ENCODE measurements around the gene USP11.

The USP11 gene

DNA sequence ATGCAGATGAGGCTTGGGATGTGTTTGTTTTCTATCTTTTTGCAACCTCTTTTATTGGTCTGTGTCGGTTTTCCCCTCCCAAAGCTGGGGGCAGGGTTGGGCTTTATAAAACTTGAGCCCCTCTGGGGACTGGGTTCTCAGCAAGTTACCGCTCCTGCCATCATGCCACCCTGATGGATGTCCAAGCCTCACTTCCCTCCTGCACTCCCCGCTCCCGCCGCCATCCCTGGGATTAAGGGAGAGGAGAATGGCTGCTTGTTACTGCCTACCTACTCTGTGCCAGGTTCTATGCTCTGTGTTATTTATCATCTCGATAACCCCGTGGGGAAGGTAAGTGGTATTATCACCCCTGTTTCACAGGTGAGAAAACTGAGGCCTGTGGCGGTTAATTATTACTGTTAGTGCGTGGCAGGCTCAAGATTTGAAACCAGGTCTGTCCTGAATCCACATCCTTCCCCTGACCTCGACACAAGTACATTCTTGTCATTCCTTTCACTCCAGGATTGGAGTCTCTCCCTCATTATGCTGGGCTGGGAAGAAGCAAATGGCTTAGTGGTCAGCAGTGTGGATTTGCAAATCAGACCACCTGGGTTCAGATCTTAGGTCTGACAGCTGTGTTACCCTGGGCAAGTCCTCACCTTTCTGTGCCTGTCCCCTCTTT is 34.7 kb upstream of the USP11 start:
- TF ChIP-seq GATA2 (IDR thresholded peaks at IDR 0.05; ENCODE audit: low read depth, low read length) (no peak), GATA3 (IDR thresholded peaks at IDR 0.05; ENCODE audit: low read depth, low read length) (no peak)

DNA sequence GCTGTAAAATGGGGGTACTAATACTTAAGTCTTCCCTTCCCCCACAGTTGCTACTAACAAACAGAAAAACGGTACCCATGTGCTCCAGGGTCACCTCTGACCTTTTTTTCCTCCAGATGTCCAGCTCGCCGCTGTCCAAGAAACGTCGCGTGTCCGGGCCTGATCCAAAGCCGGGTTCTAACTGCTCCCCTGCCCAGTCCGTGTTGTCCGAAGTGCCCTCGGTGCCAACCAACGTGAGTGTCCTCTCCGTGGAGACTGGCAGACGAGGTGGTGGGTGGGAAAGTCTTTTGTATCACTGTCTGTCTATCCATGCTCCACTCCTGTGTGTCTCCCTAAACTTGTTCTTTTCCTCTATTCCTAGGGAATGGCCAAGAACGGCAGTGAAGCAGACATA is 34.1 kb upstream of the USP11 start:
- TF ChIP-seq GATA3 (IDR thresholded peaks at IDR 0.05; ENCODE audit: low read depth, low read length), result no peak
- TF ChIP-seq GATA2 (IDR thresholded peaks at IDR 0.05; ENCODE audit: low read depth, low read length), result no peak

- TF ChIP-seq GATA2 (IDR thresholded peaks at IDR 0.05; ENCODE audit: low read depth, low read length) (no peak), GATA3 (IDR thresholded peaks at IDR 0.05; ENCODE audit: low read depth, low read length) (no peak)
These were observed 33.5 kb upstream of the USP11 start for GRCh38 chrX:47199286-47199685.

DNA sequence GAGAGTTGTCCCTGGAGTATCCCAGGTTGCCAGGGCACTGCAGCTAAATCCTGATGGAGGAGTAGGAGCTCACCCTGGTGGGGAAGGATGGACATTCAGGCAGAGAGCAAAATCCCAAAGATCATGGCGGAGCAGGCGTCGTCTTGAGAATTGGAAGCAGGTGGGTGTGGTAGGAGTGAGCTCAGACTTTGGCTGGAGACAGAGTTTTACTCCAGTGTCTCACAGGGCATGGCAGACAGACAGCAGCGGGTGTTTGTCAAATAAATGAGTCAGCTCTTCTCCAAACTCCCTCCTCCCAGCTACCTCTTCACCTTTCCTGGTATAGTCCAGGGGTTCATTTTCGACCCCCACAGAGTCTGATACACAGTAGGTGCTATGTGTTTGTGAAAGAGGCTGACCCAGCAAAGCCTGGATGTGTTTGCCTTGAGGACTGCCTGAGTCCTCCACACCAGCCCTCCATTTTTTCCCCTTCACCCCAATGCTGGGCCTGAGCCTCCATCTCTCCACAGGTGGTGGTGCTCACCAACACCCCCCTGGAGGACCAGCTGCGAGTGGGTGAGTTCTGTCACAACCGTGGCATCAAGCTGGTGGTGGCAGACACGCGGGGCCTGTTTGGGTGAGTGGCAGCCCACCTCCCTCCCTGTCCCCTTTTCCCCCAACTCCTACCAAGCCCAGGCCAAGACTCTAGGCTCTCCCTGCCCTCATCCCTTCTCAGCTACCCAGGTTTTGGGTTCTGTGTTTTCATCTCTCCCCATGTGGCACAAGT is 32.2 kb upstream of the USP11 start:
- TF ChIP-seq GATA3 (IDR thresholded peaks at IDR 0.05; ENCODE audit: low read depth, low read length) (no peak), GATA2 (IDR thresholded peaks at IDR 0.05; ENCODE audit: low read depth, low read length) (no peak)

- no peak for TF ChIP-seq GATA3 (IDR thresholded peaks at IDR 0.05; ENCODE audit: low read depth, low read length)
- TF ChIP-seq GATA2 (IDR thresholded peaks at IDR 0.05; ENCODE audit: low read depth, low read length), result no peak
These were observed 31.4 kb upstream of the USP11 start for GRCh38 chrX:47201345-47201944.

- TF ChIP-seq GATA3 (IDR thresholded peaks at IDR 0.05; ENCODE audit: low read depth, low read length) (no peak), GATA2 (IDR thresholded peaks at IDR 0.05; ENCODE audit: low read depth, low read length) (no peak)
These were observed 30.5 kb upstream of the USP11 start for GRCh38 chrX:47202316-47202715.

- TF ChIP-seq GATA2 (IDR thresholded peaks at IDR 0.05; ENCODE audit: low read depth, low read length) (no peak), GATA3 (IDR thresholded peaks at IDR 0.05; ENCODE audit: low read depth, low read length) (no peak)
These were observed 29.9 kb upstream of the USP11 start for GRCh38 chrX:47202877-47203276.

DNA sequence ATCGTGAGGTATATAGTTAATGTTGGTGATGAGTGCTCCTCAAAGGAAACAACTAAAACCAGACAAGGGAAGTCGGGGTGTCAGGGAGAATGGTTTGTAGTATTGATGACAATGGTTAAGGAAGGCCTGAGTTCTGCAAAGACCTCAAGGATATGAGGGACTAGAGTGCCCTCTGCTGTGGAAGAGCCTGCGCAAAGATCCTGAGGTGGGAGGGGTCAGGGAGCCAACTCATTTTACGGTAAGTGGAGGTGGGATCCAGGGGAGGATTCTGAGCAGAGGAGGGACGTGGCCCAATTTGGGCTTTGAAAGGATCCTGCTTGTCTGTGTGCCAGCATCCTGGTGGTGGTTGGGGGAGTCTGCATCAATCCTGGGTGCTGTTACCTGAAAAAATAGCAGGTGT is 27.8 kb upstream of the USP11 start:
- TF ChIP-seq GATA3 (IDR thresholded peaks at IDR 0.05; ENCODE audit: low read depth, low read length), result no peak

DNA sequence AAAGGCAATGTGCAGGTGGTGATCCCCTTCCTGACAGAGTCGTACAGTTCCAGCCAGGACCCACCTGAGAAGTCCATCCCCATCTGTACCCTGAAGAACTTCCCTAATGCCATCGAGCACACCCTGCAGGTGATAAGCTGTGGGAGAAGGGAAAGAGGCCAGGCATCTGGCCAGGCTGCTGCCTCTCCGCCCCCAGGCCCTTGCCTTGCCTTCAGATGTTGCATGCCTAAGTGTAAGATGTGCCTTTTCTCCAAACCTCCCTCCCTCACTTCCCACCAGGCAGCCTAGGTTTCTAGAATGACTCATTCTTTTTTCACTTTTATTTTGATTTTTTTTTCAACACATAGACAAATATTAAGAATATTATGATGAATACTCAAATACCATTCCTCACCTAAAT is 26.5 kb upstream of the USP11 start:
- no peak for TF ChIP-seq GATA2 (IDR thresholded peaks at IDR 0.05; ENCODE audit: low read depth, low read length)
- TF ChIP-seq GATA3 (IDR thresholded peaks at IDR 0.05; ENCODE audit: low read depth, low read length), result no peak

GRCh38 chrX:47208108-47208507 is 24.7 kb upstream of the USP11 start:
- no peak for TF ChIP-seq GATA2 (IDR thresholded peaks at IDR 0.05; ENCODE audit: low read depth, low read length)
- no peak for TF ChIP-seq GATA3 (IDR thresholded peaks at IDR 0.05; ENCODE audit: low read depth, low read length)

GRCh38 chrX:47209508-47210238 is 23.1 kb upstream of the USP11 start:
- no peak for TF ChIP-seq GATA2 (IDR thresholded peaks at IDR 0.05; ENCODE audit: low read depth, low read length)
- TF ChIP-seq GATA3 (IDR thresholded peaks at IDR 0.05; ENCODE audit: low read depth, low read length), result no peak

- TF ChIP-seq GATA2 (IDR thresholded peaks at IDR 0.05; ENCODE audit: low read depth, low read length) (no peak), GATA3 (IDR thresholded peaks at IDR 0.05; ENCODE audit: low read depth, low read length) (no peak)
These were observed 22.0 kb upstream of the USP11 start for GRCh38 chrX:47210661-47211425.

DNA sequence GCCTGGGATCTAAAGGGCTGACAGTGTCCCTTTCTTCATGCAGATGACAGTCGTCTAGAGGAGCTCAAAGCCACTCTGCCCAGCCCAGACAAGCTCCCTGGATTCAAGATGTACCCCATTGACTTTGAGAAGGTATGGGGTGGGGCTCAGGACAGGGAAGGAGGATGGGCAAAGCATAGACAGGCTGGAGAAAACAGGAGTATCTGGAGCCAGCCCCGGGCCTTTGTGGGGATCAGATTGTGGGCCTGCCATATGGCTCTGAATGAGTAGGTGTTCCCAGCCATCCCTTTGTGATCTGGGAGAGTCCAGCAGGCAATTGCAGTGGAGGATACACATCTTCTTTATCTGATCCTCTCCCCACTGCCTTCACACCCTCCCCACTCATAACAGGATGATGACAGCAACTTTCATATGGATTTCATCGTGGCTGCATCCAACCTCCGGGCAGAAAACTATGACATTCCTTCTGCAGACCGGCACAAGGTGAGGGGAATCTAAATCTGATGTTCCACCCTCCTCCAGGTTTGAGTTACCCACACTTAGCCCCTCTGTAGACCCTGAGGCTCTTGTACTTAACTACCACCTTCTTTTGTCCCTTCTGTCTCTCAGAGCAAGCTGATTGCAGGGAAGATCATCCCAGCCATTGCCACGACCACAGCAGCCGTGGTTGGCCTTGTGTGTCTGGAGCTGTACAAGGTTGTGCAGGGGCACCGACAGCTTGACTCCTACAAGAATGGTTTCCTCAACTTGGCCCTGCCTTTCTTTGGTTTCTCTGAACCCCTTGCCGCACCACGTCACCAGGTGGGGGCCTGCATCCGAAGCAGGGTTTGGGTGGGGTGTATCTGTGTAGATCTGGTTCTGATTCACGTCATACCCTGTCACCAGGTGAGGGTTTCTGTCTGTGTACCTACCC is 20.2 kb upstream of the USP11 start:
- TF ChIP-seq GATA2 (IDR thresholded peaks at IDR 0.05; ENCODE audit: low read depth, low read length) (peak; percentile 67), GATA3 (IDR thresholded peaks at IDR 0.05; ENCODE audit: low read depth, low read length) (no peak)
